Gastroesophageal sphincter (tissue), 4 donors: ENCODE results near the gene COX15. TPM values are rescaled to one million over a fixed set of nuclear protein-coding genes. Genes with fewer than 3 reads are reported as not detected.
"Not testable (repeated sequence)": the region's sequence is repeated elsewhere in the genome, so short reads cannot be mapped to it uniquely, and the experiment has no call there.

Source experiments
- ATAC-seq: fragments of 150-250 bp; one replicate; pipeline ENCODE4 v1.9.1; 2016; ENCODE audit warnings: mild to moderate bottlenecking, moderate library complexity
- H3K27ac ChIP-seq, 4 donors: fragments of 200-600 bp; sonication (generic) in 3 of 4; 1 replicate in 3 of 4; 2 replicates in 1 of 4; pipeline ENCODE4 v1.5.1; 2016 to 2019
- H3K27me3 ChIP-seq: fragments of 200-600 bp; sonication (generic); one replicate; pipeline ENCODE4 v1.5.1; 2019
- H3K36me3 ChIP-seq, 2 donors: fragments of 200-600 bp; sonication (generic); one replicate each; pipeline ENCODE4 v1.5.1; 2019; ENCODE audit warnings: control low read depth in 1 of 2
- H3K4me1 ChIP-seq, 3 donors: fragments of 200-600 bp; sonication (generic); 1 replicate in 2 of 3; 2 replicates in 1 of 3; pipeline ENCODE4 v1.5.1; 2016 to 2019; ENCODE audit warnings: control low read depth in 2 of 3
- H3K4me3 ChIP-seq, 2 donors: fragments of 200-600 bp; sonication (generic); one replicate each; pipeline ENCODE4 v1.5.1; 2019; ENCODE audit warnings: mild to moderate bottlenecking in 1 of 2, moderate library complexity in 1 of 2
- H3K9me3 ChIP-seq, 3 donors: fragments of 200-600 bp; sonication (generic); one replicate each; pipeline ENCODE4 v1.5.1; 2017 to 2019; ENCODE audit warnings: control low read depth in 2 of 3
- EP300 ChIP-seq: sonication (generic); formaldehyde crosslinking; IDR thresholded peaks from one replicate; pipeline ENCODE4 v1.6.1; 2017; ENCODE audit warnings: antibody characterized with exemption, mild to moderate bottlenecking
- POLR2A ChIP-seq, 2 donors: fragments of 450-650 bp; IDR thresholded peaks; one replicate each; pipeline ENCODE4 v1.6.1; 2017; ENCODE audit warnings: antibody characterized with exemption in 2 of 2, mild to moderate bottlenecking in 2 of 2, moderate library complexity in 1 of 2
- POLR2AphosphoS5 ChIP-seq: sonication (generic); formaldehyde crosslinking; IDR thresholded peaks from one replicate; pipeline ENCODE4 v1.6.1; 2017; ENCODE audit warnings: antibody characterized with exemption
- WGBS, 2 donors: methylation state at CpG; one replicate each; pipeline ENCODE4 v1.1.5; 2018; ENCODE audit warnings: low coverage in 1 of 2; 5-methylcytosine and 5-hydroxymethylcytosine counted together
- total RNA-seq, 4 donors: library from RNA; depleted of rRNA; stranded (reverse); fragments of >200 nt; gene quantifications; one replicate each; pipeline ENCODE4 v1.1.0, GENCODE V29; 2016
- TF ChIP-seq, protein P1 (sequence below), 4 experiments: fragments of 200-600 bp in 2 of 4; fragments of 450-650 bp in 2 of 4; sonication (generic) in 1 of 4; IDR thresholded peaks; one replicate each; pipeline ENCODE4 v1.5.1; 2017 to 2019; ENCODE audit warnings: antibody characterized with exemption in 4 of 4, mild to moderate bottlenecking in 2 of 4, moderate library complexity in 2 of 4

Gene COX15
- total RNA-seq, 4 donors from 2014 or later: 25.6 to 32.6 (median 29.3) TPM

DNA sequence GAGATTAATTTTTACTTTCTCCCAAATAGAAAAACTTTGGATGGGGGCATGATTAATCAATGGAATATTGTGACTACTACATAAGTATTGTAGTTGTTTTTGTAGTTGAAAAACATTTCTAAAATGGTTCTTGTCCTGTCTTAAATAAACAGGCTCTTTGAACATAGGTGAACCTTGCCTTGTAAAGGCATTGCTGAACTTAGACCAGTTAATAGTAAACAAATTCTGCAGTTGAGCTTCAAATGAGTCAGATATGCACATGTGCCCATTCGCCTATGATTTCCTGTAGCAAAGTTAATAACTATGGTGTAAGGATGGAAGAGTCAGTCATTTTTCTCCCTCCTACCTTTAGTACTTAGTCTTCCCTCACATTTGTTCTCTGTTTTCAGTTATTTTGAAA is 22.7 kb upstream of the COX15 start:
- H3K27ac ChIP-seq: no peak overlapping the region
- no peaks in the 10 kb centered on the region for H3K9me3 ChIP-seq
- no peak overlapping the region for H3K4me3 ChIP-seq
- no peak for ATAC-seq
- H3K36me3 ChIP-seq: peaks cover 11 to 98% of the 10 kb centered on the region in 2 donors
- WGBS, 2 donors: 82 to 100% methylated on average over 1 of the region's 1 CpG
- no peak for TF ChIP-seq POLR2A (IDR thresholded peaks at IDR 0.05)
- TF ChIP-seq POLR2AphosphoS5: no peak
- no peak for TF ChIP-seq EP300
- TF ChIP-seq, protein P1, sequence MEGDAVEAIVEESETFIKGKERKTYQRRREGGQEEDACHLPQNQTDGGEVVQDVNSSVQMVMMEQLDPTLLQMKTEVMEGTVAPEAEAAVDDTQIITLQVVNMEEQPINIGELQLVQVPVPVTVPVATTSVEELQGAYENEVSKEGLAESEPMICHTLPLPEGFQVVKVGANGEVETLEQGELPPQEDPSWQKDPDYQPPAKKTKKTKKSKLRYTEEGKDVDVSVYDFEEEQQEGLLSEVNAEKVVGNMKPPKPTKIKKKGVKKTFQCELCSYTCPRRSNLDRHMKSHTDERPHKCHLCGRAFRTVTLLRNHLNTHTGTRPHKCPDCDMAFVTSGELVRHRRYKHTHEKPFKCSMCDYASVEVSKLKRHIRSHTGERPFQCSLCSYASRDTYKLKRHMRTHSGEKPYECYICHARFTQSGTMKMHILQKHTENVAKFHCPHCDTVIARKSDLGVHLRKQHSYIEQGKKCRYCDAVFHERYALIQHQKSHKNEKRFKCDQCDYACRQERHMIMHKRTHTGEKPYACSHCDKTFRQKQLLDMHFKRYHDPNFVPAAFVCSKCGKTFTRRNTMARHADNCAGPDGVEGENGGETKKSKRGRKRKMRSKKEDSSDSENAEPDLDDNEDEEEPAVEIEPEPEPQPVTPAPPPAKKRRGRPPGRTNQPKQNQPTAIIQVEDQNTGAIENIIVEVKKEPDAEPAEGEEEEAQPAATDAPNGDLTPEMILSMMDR (IDR thresholded peaks at IDR 0.05): no peak
- no peaks in the 10 kb centered on the region for H3K27me3 ChIP-seq
- no peaks in the 10 kb centered on the region for H3K4me1 ChIP-seq

DNA sequence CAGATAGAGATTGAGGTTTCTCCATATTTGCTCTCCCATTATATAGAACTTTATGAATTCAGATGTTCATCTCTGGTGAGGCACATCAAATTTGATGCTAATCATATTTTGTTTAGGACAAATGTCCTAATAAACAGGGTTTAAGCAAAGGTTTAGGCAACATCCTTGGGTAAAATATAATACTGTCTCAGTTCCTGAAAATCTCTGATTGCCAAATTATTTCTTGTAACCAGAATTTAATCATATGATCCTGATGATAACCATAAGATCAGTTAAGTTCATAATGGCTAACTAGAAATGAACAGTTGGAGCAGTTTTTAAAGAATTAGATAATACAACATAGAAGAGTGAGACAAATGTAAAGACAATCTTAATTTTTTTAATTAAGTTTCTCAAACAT is 18.7 kb upstream of the COX15 start:
- TF ChIP-seq, protein P1 (IDR thresholded peaks at IDR 0.05): no peak
- TF ChIP-seq EP300 (no peak), POLR2AphosphoS5 (no peak), POLR2A (IDR thresholded peaks at IDR 0.05) (no peak)
- no peak overlapping the region for H3K4me3 ChIP-seq
- H3K27ac ChIP-seq: no peak overlapping the region
- no peak for ATAC-seq
- peaks cover 10 to 100% of the 10 kb centered on the region in 2 donors for H3K36me3 ChIP-seq
- no peaks in the 10 kb centered on the region for H3K27me3 ChIP-seq
- H3K9me3 ChIP-seq: no peaks in the 10 kb centered on the region
- H3K4me1 ChIP-seq: no peaks in the 10 kb centered on the region

DNA sequence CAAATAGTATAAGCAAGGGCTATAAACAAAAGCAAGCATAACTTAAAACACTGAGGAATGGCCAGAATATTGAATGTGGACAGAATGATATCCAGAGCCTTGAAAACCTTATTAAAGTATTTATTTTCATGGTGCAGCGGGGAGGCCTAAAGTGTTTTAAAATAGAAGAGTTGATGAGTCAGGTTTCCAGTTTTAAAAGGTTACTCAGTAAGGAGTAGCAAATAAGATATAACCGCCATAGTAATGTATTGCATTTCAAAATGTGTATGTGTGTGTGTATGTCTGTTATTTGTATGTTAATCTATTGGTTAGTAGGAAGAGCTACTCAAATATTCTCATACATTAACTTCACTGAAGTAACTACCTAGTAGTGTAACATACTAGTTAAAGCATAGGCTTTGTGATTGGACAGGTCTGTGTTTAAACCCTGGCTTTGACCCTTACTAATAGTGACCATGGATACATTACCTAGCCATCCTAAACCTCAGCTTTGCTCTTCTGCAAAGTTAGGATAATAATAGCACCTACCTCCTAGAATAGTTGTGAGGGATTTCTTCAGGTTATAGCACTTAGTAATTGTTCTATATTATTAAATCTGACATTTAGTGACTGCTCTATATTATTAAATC is 17.0 kb upstream of the COX15 start:
- TF ChIP-seq POLR2A (IDR thresholded peaks at IDR 0.05): no peak
- no peak for TF ChIP-seq POLR2AphosphoS5
- TF ChIP-seq, protein P1 (IDR thresholded peaks at IDR 0.05): no peak
- Histone ChIP-seq H3K4me3 (no peak overlapping the region), H3K27me3 (no peaks in the 10 kb centered on the region), H3K27ac (no peak overlapping the region), H3K4me1 (no peaks in the 10 kb centered on the region), H3K36me3 (peaks cover 13 to 100% of the 10 kb centered on the region in 2 donors), H3K9me3 (no peaks in the 10 kb centered on the region)
- WGBS, 2 donors: 78 to 88% methylated on average over 2 of the region's 2 CpGs
- ATAC-seq: no peak

DNA sequence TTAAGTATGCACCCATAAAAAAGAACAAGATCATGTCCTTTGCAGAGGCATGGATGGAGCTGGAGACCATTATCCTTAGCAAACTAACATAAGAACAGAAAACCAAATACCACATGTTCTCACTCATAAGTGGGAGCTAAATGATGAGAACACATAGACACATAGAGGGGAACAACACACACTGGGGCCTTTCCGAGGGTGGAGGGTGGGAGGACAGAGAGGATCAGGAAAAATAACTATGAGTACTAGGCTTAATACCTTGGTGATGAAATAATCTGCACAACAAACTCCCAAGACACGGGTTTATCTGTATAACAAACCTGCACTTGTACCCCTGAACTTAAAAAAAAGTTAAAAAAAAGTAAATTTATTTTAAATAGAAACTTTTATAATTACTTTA is 14.2 kb upstream of the COX15 start:
- H3K9me3 ChIP-seq, ATAC-seq, H3K4me3 ChIP-seq, H3K4me1 ChIP-seq, H3K27me3 ChIP-seq, H3K27ac ChIP-seq: not testable (repeated sequence)
- H3K36me3 ChIP-seq: peaks cover 13 to 100% of the 10 kb centered on the region in 2 donors
- WGBS, 2 donors: 89 to 90% methylated on average over 2 of the region's 2 CpGs

DNA sequence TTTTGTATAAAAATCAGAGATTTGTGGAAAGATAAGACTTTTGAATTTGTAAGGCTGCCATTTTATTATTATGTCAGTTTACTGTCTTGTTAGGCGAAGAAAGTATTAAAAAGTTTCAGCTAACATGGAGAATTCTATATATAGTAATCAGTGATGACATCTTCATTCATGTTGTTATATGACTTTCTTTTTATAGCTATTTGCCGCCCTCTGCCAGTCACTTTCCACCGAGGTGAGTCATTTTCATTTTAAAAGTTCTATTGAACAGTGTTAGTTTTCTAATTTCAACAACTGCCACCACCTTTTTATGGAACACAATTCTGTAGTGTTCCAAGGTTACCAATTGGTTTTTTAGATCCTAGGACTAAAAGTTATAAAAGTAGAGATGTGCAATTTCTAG is 11.9 kb upstream of the COX15 start:
- WGBS, 2 donors: 82 to 83% methylated on average over 3 of the region's 3 CpGs

More for the DNA sequence above, 11.9 kb upstream of the COX15 start:
- H3K27ac ChIP-seq: no peak overlapping the region
- no peak for ATAC-seq
- H3K27me3 ChIP-seq: no peaks in the 10 kb centered on the region
- TF ChIP-seq EP300 (no peak), POLR2AphosphoS5 (no peak), POLR2A (IDR thresholded peaks at IDR 0.05) (no peak)
- TF ChIP-seq, protein P1 (IDR thresholded peaks at IDR 0.05): no peak
- H3K4me3 ChIP-seq: no peak overlapping the region
- peaks cover 0 to 21% (median 0%) of the 10 kb centered on the region in 3 donors for H3K9me3 ChIP-seq
- H3K4me1 ChIP-seq: peaks cover 0 to 5% (median 0%) of the 10 kb centered on the region in 3 donors
- peaks cover 17 to 100% of the 10 kb centered on the region in 2 donors for H3K36me3 ChIP-seq
